ENCODE results near the gene KCNAB1.

Gene KCNAB1

GRCh38 chr3:156378871-156379270 is 258.5 kb downstream of the KCNAB1 start:
- no peak for DNase-seq

GRCh38 chr3:156379327-156379726 is 258.9 kb downstream of the KCNAB1 start:
- no peak for DNase-seq

GRCh38 chr3:156381253-156381652 is 260.9 kb downstream of the KCNAB1 start:
- no peak for DNase-seq

GRCh38 chr3:156382458-156383346 is 262.3 kb downstream of the KCNAB1 start:
- no peak for DNase-seq

- no peak for DNase-seq
These were observed 263.2 kb downstream of the KCNAB1 start for GRCh38 chr3:156383441-156384025.

- DNase-seq = no peak
These were observed 268.4 kb downstream of the KCNAB1 start for GRCh38 chr3:156388497-156389448.

GRCh38 chr3:156389449-156389950 is 269.1 kb downstream of the KCNAB1 start:
- no peak for DNase-seq

- no peak for DNase-seq
These were observed 270.5 kb downstream of the KCNAB1 start for GRCh38 chr3:156390846-156391245.

GRCh38 chr3:156395961-156396710 is 275.8 kb downstream of the KCNAB1 start:
- DNase-seq = no peak

GRCh38 chr3:156396851-156397250 is 276.5 kb downstream of the KCNAB1 start:
- DNase-seq = no peak

- DNase-seq = no peak
These were observed 277.2 kb downstream of the KCNAB1 start for GRCh38 chr3:156397534-156397933.

GRCh38 chr3:156400062-156400461 is 279.7 kb downstream of the KCNAB1 start:
- DNase-seq = no peak

- no peak for DNase-seq
These were observed 280.4 kb downstream of the KCNAB1 start for GRCh38 chr3:156400735-156401134.

- no peak for DNase-seq
These were observed 283.8 kb downstream of the KCNAB1 start for GRCh38 chr3:156404217-156404616.

- DNase-seq = no peak
These were observed 286.0 kb downstream of the KCNAB1 start for GRCh38 chr3:156406393-156406792.

GRCh38 chr3:156407617-156408225 is 287.3 kb downstream of the KCNAB1 start:
- no peak for DNase-seq

- DNase-seq = no peak
These were observed 289.3 kb downstream of the KCNAB1 start for GRCh38 chr3:156409694-156410093.

- DNase-seq = no peak
These were observed 292.2 kb downstream of the KCNAB1 start for GRCh38 chr3:156412600-156412999.

GRCh38 chr3:156413293-156413892 is 293.0 kb downstream of the KCNAB1 start:
- no peak for DNase-seq

- no peak for DNase-seq
These were observed 296.6 kb downstream of the KCNAB1 start for GRCh38 chr3:156416846-156417558.
